ENCODE data around the gene RNASE4.

Gene RNASE4

GRCh38 chr14:20707622-20708021, 23.3 kb downstream of the RNASE4 start:
- no peaks in the 10 kb centered on the region for H3K36me3 ChIP-seq (replicated peaks in 1 of 2; ENCODE audit: control insufficient read depth in 2 of 2, insufficient read depth in 2 of 2, low read length in 2 of 2)
- WGBS, 2 donors (ENCODE audit: extremely low coverage in 2 of 2, insufficient read length in 2 of 2, insufficient replicate concordance in 1 of 2), result no CpG with 5 or more reads among the region's 2 CpGs
- no peak overlapping the region for H2AK5ac ChIP-seq (ENCODE audit: low read depth, low read length)
- no peak overlapping the region for H2BK5ac ChIP-seq (ENCODE audit: low read length)
- H3K23ac ChIP-seq (ENCODE audit: low read depth, low read length, poor library complexity), result no peak overlapping the region
- no peak overlapping the region for H2BK15ac ChIP-seq (ENCODE audit: low read length)
- H3K27ac ChIP-seq (replicated peaks; ENCODE audit: low read length), result no peak overlapping the region
- no peak overlapping the region for H4K8ac ChIP-seq (ENCODE audit: low read depth, low read length)
- H3K18ac ChIP-seq (ENCODE audit: low read length), result no peak overlapping the region
- H3K4me1 ChIP-seq (ENCODE audit: control insufficient read depth in 2 of 2, insufficient read depth in 1 of 2, low read depth in 1 of 2, low read length in 2 of 2), result no peaks in the 10 kb centered on the region
- H3K9me3 ChIP-seq (replicated peaks in 1 of 2; ENCODE audit: control insufficient read depth in 2 of 2, insufficient read depth in 1 of 2, low read depth in 1 of 2, low read length in 2 of 2), result peaks cover 0 to 18% of the 10 kb centered on the region in 2 donors
- H3K27me3 ChIP-seq (ENCODE audit: control insufficient read depth in 3 of 3, insufficient read depth in 3 of 3, low read depth in 1 of 3, low read length in 3 of 3), result no peaks in the 10 kb centered on the region
- no peak overlapping the region for H3K14ac ChIP-seq (ENCODE audit: low read length)
- no peak overlapping the region for H4K91ac ChIP-seq (ENCODE audit: low read depth, low read length, poor library complexity)
- H2BK120ac ChIP-seq (ENCODE audit: low read depth, low read length), result no peak overlapping the region
- H3K4ac ChIP-seq (ENCODE audit: low read length), result no peak overlapping the region
- no peak overlapping the region for H3K4me3 ChIP-seq (ENCODE audit: low read length in 2 of 2)
- no peak for DNase-seq (ENCODE audit: low spot score)
- no peak overlapping the region for H3K4me2 ChIP-seq (ENCODE audit: insufficient read depth, low read length, poor library complexity, severe bottlenecking)
- H3K79me1 ChIP-seq (ENCODE audit: low read depth, low read length), result no peaks in the 10 kb centered on the region
- no peak overlapping the region for H3K9ac ChIP-seq (ENCODE audit: low read depth, low read length, poor library complexity)
- no peak overlapping the region for H2AFZ ChIP-seq (ENCODE audit: low read length)
- no peak overlapping the region for H2BK12ac ChIP-seq (ENCODE audit: low read length)

DNA sequence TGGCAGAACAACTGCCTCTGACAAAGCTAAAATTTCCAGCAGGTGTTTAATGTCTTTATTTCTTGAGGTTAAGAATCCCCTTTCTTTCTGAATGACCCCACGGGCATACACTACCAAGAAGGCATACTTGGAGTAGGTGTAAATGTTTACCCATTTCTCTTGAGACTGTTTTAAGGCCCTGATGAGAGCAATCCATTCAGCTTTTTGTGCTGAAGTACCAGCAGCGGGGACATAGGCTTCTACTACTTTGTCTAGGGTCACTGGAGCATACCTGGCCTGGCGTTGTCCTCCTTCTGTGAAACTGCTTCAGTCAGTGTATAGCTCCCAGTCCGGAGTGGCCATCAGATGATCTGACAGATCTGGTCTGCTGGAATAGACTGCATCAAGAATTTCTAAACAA, 26.9 kb downstream of the RNASE4 start:
- H3K4me1 ChIP-seq (ENCODE audit: control insufficient read depth in 2 of 2, insufficient read depth in 1 of 2, low read depth in 1 of 2, low read length in 2 of 2), result no peaks in the 10 kb centered on the region
- no peak overlapping the region for H3K4me2 ChIP-seq (ENCODE audit: insufficient read depth, low read length, poor library complexity, severe bottlenecking)
- no peak overlapping the region for H3K14ac ChIP-seq (ENCODE audit: low read length)
- no peak overlapping the region for H3K27ac ChIP-seq (replicated peaks; ENCODE audit: low read length)
- no CpG with 5 or more reads among the region's 4 CpGs for WGBS, 2 donors (ENCODE audit: extremely low coverage in 2 of 2, insufficient read length in 2 of 2, insufficient replicate concordance in 1 of 2)
- no peak overlapping the region for H4K91ac ChIP-seq (ENCODE audit: low read depth, low read length, poor library complexity)
- DNase-seq (ENCODE audit: low spot score), result no peak
- H2BK120ac ChIP-seq (ENCODE audit: low read depth, low read length), result no peak overlapping the region
- H3K27me3 ChIP-seq (ENCODE audit: control insufficient read depth in 3 of 3, insufficient read depth in 3 of 3, low read depth in 1 of 3, low read length in 3 of 3), result no peaks in the 10 kb centered on the region
- H3K79me1 ChIP-seq (ENCODE audit: low read depth, low read length), result no peaks in the 10 kb centered on the region
- no peak overlapping the region for H2BK5ac ChIP-seq (ENCODE audit: low read length)
- H3K4me3 ChIP-seq (ENCODE audit: low read length in 2 of 2), result no peak overlapping the region
- H3K23ac ChIP-seq (ENCODE audit: low read depth, low read length, poor library complexity), result no peak overlapping the region
- no peak overlapping the region for H3K4ac ChIP-seq (ENCODE audit: low read length)
- H3K18ac ChIP-seq (ENCODE audit: low read length), result no peak overlapping the region
- H3K36me3 ChIP-seq (replicated peaks in 1 of 2; ENCODE audit: control insufficient read depth in 2 of 2, insufficient read depth in 2 of 2, low read length in 2 of 2), result no peaks in the 10 kb centered on the region
- H2BK15ac ChIP-seq (ENCODE audit: low read length), result no peak overlapping the region
- H2AK5ac ChIP-seq (ENCODE audit: low read depth, low read length), result no peak overlapping the region
- no peak overlapping the region for H3K9ac ChIP-seq (ENCODE audit: low read depth, low read length, poor library complexity)
- peaks cover 0 to 13% of the 10 kb centered on the region in 2 donors for H3K9me3 ChIP-seq (replicated peaks in 1 of 2; ENCODE audit: control insufficient read depth in 2 of 2, insufficient read depth in 1 of 2, low read depth in 1 of 2, low read length in 2 of 2)
- no peak overlapping the region for H4K8ac ChIP-seq (ENCODE audit: low read depth, low read length)
- H2BK12ac ChIP-seq (ENCODE audit: low read length), result no peak overlapping the region
- H2AFZ ChIP-seq (ENCODE audit: low read length), result no peak overlapping the region

- Histone ChIP-seq H2AK5ac (ENCODE audit: low read depth, low read length) (no peak overlapping the region), H3K9me3 (replicated peaks in 1 of 2; ENCODE audit: control insufficient read depth in 2 of 2, insufficient read depth in 1 of 2, low read depth in 1 of 2, low read length in 2 of 2) (peaks cover 0 to 8% of the 10 kb centered on the region in 2 donors), H2BK12ac (ENCODE audit: low read length) (no peak overlapping the region), H3K4ac (ENCODE audit: low read length) (no peak overlapping the region), H3K9ac (ENCODE audit: low read depth, low read length, poor library complexity) (no peak overlapping the region), H3K36me3 (replicated peaks in 1 of 2; ENCODE audit: control insufficient read depth in 2 of 2, insufficient read depth in 2 of 2, low read length in 2 of 2) (no peaks in the 10 kb centered on the region), H3K4me3 (ENCODE audit: low read length in 2 of 2) (no peak overlapping the region), H3K79me1 (ENCODE audit: low read depth, low read length) (no peaks in the 10 kb centered on the region), H3K18ac (ENCODE audit: low read length) (no peak overlapping the region), H2BK5ac (ENCODE audit: low read length) (no peak overlapping the region), H3K14ac (ENCODE audit: low read length) (no peak overlapping the region), H2AFZ (ENCODE audit: low read length) (no peak overlapping the region), H3K27me3 (ENCODE audit: control insufficient read depth in 3 of 3, insufficient read depth in 3 of 3, low read depth in 1 of 3, low read length in 3 of 3) (no peaks in the 10 kb centered on the region), H3K27ac (replicated peaks; ENCODE audit: low read length) (no peak overlapping the region), H4K91ac (ENCODE audit: low read depth, low read length, poor library complexity) (no peak overlapping the region), H3K23ac (ENCODE audit: low read depth, low read length, poor library complexity) (no peak overlapping the region), H2BK15ac (ENCODE audit: low read length) (no peak overlapping the region), H3K4me2 (ENCODE audit: insufficient read depth, low read length, poor library complexity, severe bottlenecking) (no peak overlapping the region), H2BK120ac (ENCODE audit: low read depth, low read length) (no peak overlapping the region), H3K4me1 (ENCODE audit: control insufficient read depth in 2 of 2, insufficient read depth in 1 of 2, low read depth in 1 of 2, low read length in 2 of 2) (no peaks in the 10 kb centered on the region), H4K8ac (ENCODE audit: low read depth, low read length) (no peak overlapping the region)
- no peak for DNase-seq (ENCODE audit: low spot score)
- WGBS, 2 donors (ENCODE audit: extremely low coverage in 2 of 2, insufficient read length in 2 of 2, insufficient replicate concordance in 1 of 2), result no CpG with 5 or more reads among the region's 4 CpGs
These were observed 27.3 kb downstream of the RNASE4 start for GRCh38 chr14:20711685-20712084.

- no peak overlapping the region for H2BK120ac ChIP-seq (ENCODE audit: low read depth, low read length)
- H3K4ac ChIP-seq (ENCODE audit: low read length), result no peak overlapping the region
- H4K8ac ChIP-seq (ENCODE audit: low read depth, low read length), result no peak overlapping the region
- H3K14ac ChIP-seq (ENCODE audit: low read length), result no peak overlapping the region
- H2AFZ ChIP-seq (ENCODE audit: low read length), result no peak overlapping the region
- H2BK12ac ChIP-seq (ENCODE audit: low read length), result no peak overlapping the region
- no peak overlapping the region for H2BK15ac ChIP-seq (ENCODE audit: low read length)
- H3K23ac ChIP-seq (ENCODE audit: low read depth, low read length, poor library complexity), result no peak overlapping the region
- H3K79me1 ChIP-seq (ENCODE audit: low read depth, low read length), result no peaks in the 10 kb centered on the region
- no peak overlapping the region for H3K18ac ChIP-seq (ENCODE audit: low read length)
- no CpG with 5 or more reads among the region's 2 CpGs for WGBS, 2 donors (ENCODE audit: extremely low coverage in 2 of 2, insufficient read length in 2 of 2, insufficient replicate concordance in 1 of 2)
- no peaks in the 10 kb centered on the region for H3K4me1 ChIP-seq (ENCODE audit: control insufficient read depth in 2 of 2, insufficient read depth in 1 of 2, low read depth in 1 of 2, low read length in 2 of 2)
- no peak overlapping the region for H3K27ac ChIP-seq (replicated peaks; ENCODE audit: low read length)
- no peak overlapping the region for H3K4me3 ChIP-seq (ENCODE audit: low read length in 2 of 2)
- no peak overlapping the region for H3K4me2 ChIP-seq (ENCODE audit: insufficient read depth, low read length, poor library complexity, severe bottlenecking)
- H3K9me3 ChIP-seq (replicated peaks in 1 of 2; ENCODE audit: control insufficient read depth in 2 of 2, insufficient read depth in 1 of 2, low read depth in 1 of 2, low read length in 2 of 2), result no peaks in the 10 kb centered on the region
- H4K91ac ChIP-seq (ENCODE audit: low read depth, low read length, poor library complexity), result no peak overlapping the region
- no peak overlapping the region for H3K9ac ChIP-seq (ENCODE audit: low read depth, low read length, poor library complexity)
- no peak for DNase-seq (ENCODE audit: low spot score)
- no peaks in the 10 kb centered on the region for H3K36me3 ChIP-seq (replicated peaks in 1 of 2; ENCODE audit: control insufficient read depth in 2 of 2, insufficient read depth in 2 of 2, low read length in 2 of 2)
- no peak overlapping the region for H2AK5ac ChIP-seq (ENCODE audit: low read depth, low read length)
- no peak overlapping the region for H2BK5ac ChIP-seq (ENCODE audit: low read length)
- H3K27me3 ChIP-seq (ENCODE audit: control insufficient read depth in 3 of 3, insufficient read depth in 3 of 3, low read depth in 1 of 3, low read length in 3 of 3), result no peaks in the 10 kb centered on the region
These were observed 28.5 kb downstream of the RNASE4 start for GRCh38 chr14:20712904-20713303.
